Retinal pigment epithelial cell (primary cell): ENCODE measurements around the gene C12orf75.

Experiments
- DNase-seq: peaks from one replicate; pipeline ENCODE4 v3.0.0-alpha.2; 2010; ENCODE audit warnings: low read depth
- H3K4me3 ChIP-seq: 2 replicates; pipeline ENCODE4 v1.5.1; 2011; ENCODE audit warnings: mild to moderate bottlenecking, low read length, control low read depth, moderate library complexity
- CTCF ChIP-seq: conservative IDR thresholded peaks from 2 replicates; pipeline ENCODE4 v1.5.1; 2011; ENCODE audit warnings: low read depth, low read length, control low read depth, inconsistent platforms

The C12orf75 gene

GRCh38 chr12:105396024-105396423, 65.5 kb downstream of the C12orf75 start:
- TF ChIP-seq CTCF: no peak
- DNase-seq: no peak
- H3K4me3 ChIP-seq: no peak overlapping the region

DNA sequence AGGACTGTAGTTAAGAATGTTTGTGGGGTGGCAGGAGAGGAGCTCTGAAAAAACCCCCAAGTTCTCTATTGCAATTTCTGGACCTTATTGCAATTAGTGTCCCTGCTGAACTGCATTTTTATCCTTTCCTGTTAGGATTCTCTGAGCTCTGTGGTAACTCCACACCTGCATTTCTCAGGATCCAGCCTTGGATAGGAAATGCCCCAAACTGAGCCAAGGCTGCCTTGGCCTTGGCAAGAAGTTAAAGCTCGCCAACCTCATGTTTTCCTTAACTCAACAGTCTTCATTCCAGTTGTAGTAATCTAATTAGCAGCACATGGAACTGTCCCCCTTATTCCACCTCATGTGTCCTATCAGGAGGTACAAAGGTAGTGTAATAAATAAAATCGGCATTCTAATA, 66.5 kb downstream of the C12orf75 start:
- DNase-seq: no peak
- TF ChIP-seq CTCF: no peak

GRCh38 chr12:105398930-105399329, 68.4 kb downstream of the C12orf75 start:
- no peak for TF ChIP-seq CTCF
- no peak for DNase-seq
- no peak overlapping the region for H3K4me3 ChIP-seq

More for the DNA sequence above, 66.5 kb downstream of the C12orf75 start:
- H3K4me3 ChIP-seq: no peak overlapping the region

DNA sequence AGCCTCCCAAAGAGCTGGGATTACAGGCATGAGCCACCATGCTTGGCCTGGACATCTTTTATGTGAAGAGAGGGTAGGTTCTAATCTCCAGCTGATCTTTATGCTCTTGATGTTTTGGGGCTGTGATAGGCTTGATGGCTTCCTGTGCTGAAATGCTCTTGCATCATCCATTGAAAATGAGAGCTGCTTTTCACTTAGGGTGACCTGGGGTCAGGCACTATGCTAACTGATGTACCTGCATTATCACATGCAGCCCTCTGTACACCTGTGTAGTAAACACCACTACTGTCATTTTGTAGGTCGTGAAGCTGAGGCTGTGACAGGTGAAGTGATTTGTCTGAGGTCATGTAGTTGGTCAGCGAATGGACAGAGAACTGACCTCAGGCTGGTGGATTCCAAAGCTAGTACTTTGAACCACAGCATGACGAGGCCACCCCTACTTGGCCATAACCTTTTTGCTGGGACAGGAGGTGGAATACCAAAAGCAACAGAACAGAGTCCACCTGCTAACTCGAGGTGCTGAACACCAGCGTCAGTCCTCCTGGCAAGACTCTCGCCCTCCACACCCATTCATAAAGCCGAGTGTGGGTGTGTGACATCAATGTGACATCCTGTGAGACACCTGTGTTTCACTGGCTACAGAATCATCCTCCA, 69.1 kb downstream of the C12orf75 start:
- H3K4me3 ChIP-seq: no peak overlapping the region
- TF ChIP-seq CTCF: no peak
- DNase-seq: no peak

DNA sequence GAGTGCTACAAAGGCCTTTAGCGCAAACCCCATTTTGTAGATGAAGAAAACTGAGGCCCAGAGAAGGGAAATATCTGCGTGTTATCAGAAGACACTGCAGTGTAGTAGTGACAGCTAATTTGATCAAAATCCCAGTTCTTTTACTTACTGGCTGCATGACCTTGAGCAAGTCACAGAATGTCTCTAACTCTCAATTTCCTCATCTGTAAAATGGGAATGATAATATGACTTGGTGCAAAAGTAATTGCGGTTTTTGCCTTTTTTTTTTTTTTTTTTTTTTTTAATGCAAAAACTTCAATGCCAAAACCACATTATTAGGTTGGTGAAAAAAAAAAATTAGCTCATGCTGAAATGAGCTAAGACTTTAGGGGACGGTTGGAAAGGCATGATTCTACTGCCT, 69.7 kb downstream of the C12orf75 start:
- TF ChIP-seq CTCF: no peak

GRCh38 chr12:105401198-105401597, 70.7 kb downstream of the C12orf75 start:
- DNase-seq: no peak
- TF ChIP-seq CTCF: no peak

More for the DNA sequence above, 69.7 kb downstream of the C12orf75 start:
- H3K4me3 ChIP-seq: no peak overlapping the region
- no peak for DNase-seq

DNA sequence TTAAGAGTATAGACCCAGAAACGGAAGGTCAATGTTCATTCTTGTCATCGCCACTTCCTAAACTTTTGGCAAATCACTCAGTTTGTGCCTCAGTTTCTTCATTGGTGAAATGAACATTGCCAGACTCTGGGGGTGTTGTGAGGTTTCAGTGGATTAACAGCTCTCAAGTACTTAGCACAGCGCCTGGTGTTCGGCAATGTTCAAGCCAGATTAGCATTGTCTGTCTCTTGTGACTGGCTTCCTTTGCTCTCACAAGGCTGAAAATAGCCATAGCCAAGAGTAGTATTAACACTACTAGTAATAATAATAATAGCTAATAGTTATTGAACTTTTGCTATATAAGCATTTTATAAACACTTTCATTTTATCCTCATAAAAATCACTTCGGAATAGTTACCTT, 71.9 kb downstream of the C12orf75 start:
- TF ChIP-seq CTCF: no peak
- no peak overlapping the region for H3K4me3 ChIP-seq
- DNase-seq: no peak

More at GRCh38 chr12:105401198-105401597, 70.7 kb downstream of the C12orf75 start:
- H3K4me3 ChIP-seq: no peak overlapping the region
